GM10847 (cell line): ENCODE data around the gene PIGH.

Experiments
- POLR2A ChIP-seq: IDR thresholded peaks from 2 replicates; pipeline ENCODE4 v1.6.1; 2011; ENCODE audit not compliant: insufficient read length; ENCODE audit errors: extremely low read depth

Gene PIGH

GRCh38 chr14:67569651-67570290 is 30.3 kb downstream of the PIGH start:
- TF ChIP-seq POLR2A: no peak

- TF ChIP-seq POLR2A: no peak
Observed at GRCh38 chr14:67569011-67569650, 30.9 kb downstream of the PIGH start.

DNA sequence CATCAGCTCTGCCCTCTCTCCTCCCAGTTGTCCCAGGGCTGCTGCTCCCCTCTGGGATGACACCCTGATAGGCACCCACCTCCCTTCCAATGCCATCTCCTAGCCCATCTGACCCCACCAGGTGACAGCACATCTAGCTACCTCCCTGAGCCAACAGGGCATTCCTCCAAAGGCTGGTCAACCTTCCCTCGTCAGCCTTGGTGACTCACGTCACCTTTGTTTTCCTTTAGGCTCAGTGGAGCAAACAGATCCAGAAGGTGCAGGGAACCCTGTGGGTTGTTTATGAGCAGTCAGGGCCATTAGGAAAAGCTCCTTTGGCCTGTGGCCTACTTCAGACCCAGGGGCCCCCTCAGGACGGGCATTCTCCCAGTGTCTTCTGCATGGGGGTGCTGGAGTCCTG is 32.4 kb downstream of the PIGH start:
- no peak for TF ChIP-seq POLR2A

- TF ChIP-seq POLR2A: no peak
Observed at GRCh38 chr14:67566908-67567307, 33.2 kb downstream of the PIGH start.

GRCh38 chr14:67564236-67564635 is 35.8 kb downstream of the PIGH start:
- TF ChIP-seq POLR2A: no peak

GRCh38 chr14:67562776-67563150 is 37.3 kb downstream of the PIGH start:
- TF ChIP-seq POLR2A: no peak

DNA sequence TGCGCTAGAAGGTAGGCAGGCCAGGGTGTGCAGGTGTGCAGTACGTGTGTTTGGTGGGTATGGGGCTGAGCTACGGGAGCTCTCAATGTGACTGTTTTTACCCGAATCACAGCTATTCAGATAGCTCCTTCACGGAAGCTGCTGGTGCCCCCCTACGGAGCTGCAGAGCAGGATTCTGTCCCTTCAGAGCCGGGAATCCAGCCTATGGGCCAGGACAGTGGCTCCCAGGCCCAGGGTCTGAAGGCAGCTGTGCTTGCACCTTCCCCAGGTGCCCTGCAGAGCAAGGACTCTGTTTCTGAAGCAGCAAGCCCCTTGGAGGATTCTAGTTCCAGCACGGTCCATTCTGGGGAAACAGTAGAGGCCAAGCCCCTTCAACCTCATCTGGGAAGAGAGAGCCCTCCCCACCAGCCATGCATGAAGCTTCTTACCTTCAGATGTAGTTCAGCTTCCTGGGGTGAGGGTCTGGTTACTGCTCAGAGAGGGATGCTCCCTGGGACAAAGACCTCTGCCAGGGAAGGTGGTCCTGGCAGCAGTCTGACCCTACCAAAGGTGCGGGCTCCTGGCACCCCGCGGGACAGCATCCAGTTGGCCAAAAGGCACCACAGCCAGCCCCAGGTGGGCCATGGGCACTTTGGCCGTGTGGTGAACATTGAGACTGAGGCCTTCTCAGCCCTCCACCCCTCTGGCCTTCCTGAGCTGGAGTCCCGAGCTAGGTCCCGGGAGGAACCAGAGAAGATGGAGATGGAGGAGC is 37.9 kb downstream of the PIGH start:
- TF ChIP-seq POLR2A: no peak

- TF ChIP-seq POLR2A: no peak
Observed at GRCh38 chr14:67559639-67560038, 40.4 kb downstream of the PIGH start.

GRCh38 chr14:67557656-67558055 is 42.4 kb downstream of the PIGH start:
- no peak for TF ChIP-seq POLR2A

- TF ChIP-seq POLR2A: no peak
Observed at GRCh38 chr14:67557118-67557517, 43.0 kb downstream of the PIGH start.

DNA sequence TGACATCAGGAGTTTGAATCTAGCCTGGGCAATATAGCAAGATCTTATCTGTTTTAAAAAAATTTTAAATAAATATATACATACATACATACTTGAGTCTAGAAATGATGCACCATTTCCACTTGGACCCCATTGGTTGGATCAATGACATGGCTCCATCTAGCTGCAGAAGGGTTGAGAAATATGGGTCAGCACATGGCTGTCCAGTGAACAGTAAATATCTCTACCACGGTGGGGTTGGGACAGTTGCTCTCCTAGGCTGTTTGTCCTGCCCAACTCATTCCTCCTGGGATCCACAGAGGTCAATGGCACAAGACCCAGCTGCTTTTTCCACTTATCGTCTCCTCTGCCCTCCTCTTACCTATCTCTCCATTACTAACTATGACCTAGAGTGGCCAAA is 43.4 kb downstream of the PIGH start:
- no peak for TF ChIP-seq POLR2A

DNA sequence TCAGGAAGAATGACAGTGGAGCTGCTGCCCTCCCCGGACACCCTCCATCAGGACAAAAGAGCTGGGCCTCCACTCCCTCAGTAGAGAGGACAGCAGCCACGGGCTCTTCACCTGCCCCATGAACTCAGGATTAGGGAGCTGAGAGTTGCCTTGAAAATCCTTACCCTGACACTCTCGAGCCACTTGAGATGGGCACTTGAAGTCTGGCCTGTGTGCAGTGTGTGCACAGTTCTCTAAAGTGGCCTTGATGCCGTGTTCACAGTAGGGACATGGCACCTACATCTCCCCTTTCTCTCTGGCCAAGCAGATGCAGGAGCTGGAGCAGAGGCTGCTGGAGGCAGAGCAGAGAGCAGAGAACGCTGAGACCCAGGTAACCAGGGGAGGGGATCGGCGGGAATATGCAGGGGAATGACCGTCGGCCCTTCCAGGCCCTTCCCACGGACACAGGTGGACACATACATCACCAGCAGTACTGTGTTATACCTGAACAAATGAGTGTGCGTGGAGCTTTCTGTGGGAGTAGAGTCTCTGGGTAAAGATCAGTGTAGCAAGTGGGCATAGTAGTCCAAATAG is 44.5 kb downstream of the PIGH start:
- TF ChIP-seq POLR2A: no peak

DNA sequence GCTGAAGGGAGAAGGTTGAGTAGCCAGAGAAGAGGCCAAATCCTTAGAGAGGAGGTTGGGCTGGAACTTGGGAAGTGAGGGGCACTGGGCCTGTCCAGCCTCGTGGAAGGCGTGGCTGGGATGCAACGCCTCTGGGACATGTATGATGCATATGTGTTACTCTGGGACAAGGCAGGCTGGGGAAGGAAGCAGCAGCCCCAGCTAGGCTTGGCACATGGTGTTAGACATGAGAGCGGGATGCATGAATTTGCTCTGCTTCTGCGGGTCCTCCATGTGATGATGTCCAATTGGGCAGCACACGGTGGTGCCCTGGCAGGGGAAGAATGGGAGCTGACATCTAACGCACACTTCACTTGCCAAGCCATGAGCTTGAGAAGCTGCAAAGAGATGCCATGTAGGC is 45.7 kb downstream of the PIGH start:
- no peak for TF ChIP-seq POLR2A

DNA sequence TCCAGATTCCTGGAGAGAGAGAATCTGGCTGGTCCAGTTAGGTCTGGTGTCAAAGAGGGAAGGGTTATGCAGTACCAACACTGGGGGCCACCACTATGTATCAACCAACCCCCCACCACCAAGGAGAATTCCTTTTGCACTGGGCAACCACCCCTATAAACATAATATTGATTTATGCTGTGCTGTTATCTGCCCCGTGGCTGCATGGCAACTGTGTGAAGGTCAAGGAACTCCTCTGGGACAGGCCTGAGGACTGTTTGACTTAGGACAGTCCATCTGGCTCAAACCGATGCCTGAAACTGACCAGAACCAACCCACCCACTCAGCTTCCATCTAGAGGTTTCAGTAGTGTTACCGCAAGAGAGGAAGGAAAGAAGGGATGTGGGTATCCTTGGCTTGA is 46.5 kb downstream of the PIGH start:
- TF ChIP-seq POLR2A: no peak

DNA sequence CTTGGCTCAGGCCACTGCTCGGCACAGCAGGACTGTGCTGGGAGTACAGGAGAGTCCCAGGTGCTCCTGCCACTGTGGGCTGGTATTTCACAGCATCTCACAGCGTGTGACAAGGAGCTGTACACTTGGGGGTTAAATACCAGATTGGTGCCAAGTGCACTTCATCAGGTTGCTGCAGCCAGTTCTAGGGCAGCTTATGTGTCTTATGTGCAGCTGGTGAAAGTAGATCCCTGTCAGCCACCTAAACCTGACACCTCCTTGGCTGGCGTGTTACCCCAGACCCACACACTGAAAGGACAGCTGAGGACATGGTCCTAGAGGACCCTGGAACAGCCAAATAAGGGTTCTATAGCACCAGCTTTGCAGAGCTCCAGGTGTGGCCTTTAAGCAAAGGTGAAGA is 48.1 kb downstream of the PIGH start:
- TF ChIP-seq POLR2A: no peak

DNA sequence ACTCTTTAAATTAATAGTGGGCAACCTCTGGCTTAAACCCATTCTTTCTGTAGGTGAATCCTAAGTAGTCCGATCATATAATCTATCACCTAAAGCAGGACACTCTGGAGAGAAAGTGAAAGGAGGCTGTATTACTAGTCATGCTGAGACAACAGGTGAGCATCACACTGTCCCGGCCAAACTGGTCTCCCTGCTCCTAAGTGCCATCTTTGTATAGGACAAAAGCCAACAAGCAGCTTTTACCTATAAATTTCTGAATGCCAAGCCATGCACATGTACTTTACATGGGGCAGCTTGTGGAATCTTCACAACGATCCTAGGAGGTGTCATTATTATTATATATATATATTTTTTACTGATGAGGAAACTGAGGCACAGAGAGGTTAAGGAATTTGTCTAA is 48.9 kb downstream of the PIGH start:
- TF ChIP-seq POLR2A: no peak
